HEK293 (cell line): ENCODE data around the gene RAC2.

Source experiments
- CTCF ChIA-PET: fragments of 350-600 bp; formaldehyde crosslinking; extraction: SDS; loops from one replicate; lab custom pipeline; 2021; ENCODE audit warnings: antibody characterized with exemption; lab: Yijun Ruan, JAX
- POLR2A ChIA-PET: fragments of 300-600 bp; formaldehyde crosslinking; extraction: SDS; loops from one replicate; lab custom pipeline; 2020; ENCODE audit warnings: antibody characterized with exemption, inconsistent platforms; lab: Yijun Ruan, JAX
- H3K27ac ChIP-seq: fragments of 200-500 bp; sonication (Bioruptor generic); 2 replicates; pipeline ENCODE4 v1.5.1; 2014; ENCODE audit warnings: low read depth, low read length, control low read depth, inconsistent platforms; ENCODE audit errors: extremely low read depth
- H3K36me3 ChIP-seq, 2 experiments: fragments of 200-500 bp in 1 of 2; sonication (Bioruptor generic) in 1 of 2; 1 replicate in 1 of 2; 2 replicates in 1 of 2; pipeline ENCODE4 v1.5.1; 2014 to 2017; ENCODE audit warnings: inconsistent platforms in 2 of 2, low read length in 2 of 2; ENCODE audit not compliant: control insufficient read depth in 2 of 2, insufficient read depth in 1 of 2
- H3K4me1 ChIP-seq: fragments of 200-500 bp; sonication (Bioruptor generic); 2 replicates; pipeline ENCODE4 v1.5.1; 2014; ENCODE audit warnings: mild to moderate bottlenecking, low read length, inconsistent platforms; ENCODE audit not compliant: control insufficient read depth, insufficient read depth
- H3K4me3 ChIP-seq: 2 replicates; pipeline ENCODE4 v1.5.1; 2011; ENCODE audit warnings: low read depth, mild to moderate bottlenecking, control low read depth, low read length, moderate library complexity
- H3K9me3 ChIP-seq: fragments of 200-500 bp; sonication (Bioruptor generic); 2 replicates; pipeline ENCODE4 v1.5.1; 2014; ENCODE audit warnings: low read depth, low read length, inconsistent platforms; ENCODE audit not compliant: control insufficient read depth, insufficient read depth
- BCL11B ChIP-seq: fragments of 450-650 bp; formaldehyde crosslinking; IDR thresholded peaks from 2 replicates; pipeline ENCODE4 v1.5.1; 2016; ENCODE audit warnings: low read depth, missing biosample characterization, missing genetic modification characterization
- EGR2 ChIP-seq: fragments of 450-650 bp; formaldehyde crosslinking; IDR thresholded peaks from 2 replicates; pipeline ENCODE4 v1.5.1; 2016; ENCODE audit warnings: low read depth, missing biosample characterization, missing genetic modification characterization
- KLF8 ChIP-seq: fragments of 450-650 bp; formaldehyde crosslinking; IDR thresholded peaks from 2 replicates; pipeline ENCODE4 v1.5.1; 2016; ENCODE audit warnings: missing biosample characterization, missing genetic modification characterization
- MZF1 ChIP-seq: fragments of 450-650 bp; formaldehyde crosslinking; IDR thresholded peaks from 2 replicates; pipeline ENCODE4 v1.5.1; 2017; ENCODE audit warnings: missing biosample characterization, missing genetic modification characterization, borderline replicate concordance
- OSR2 ChIP-seq: fragments of 450-650 bp; formaldehyde crosslinking; IDR thresholded peaks from 2 replicates; pipeline ENCODE4 v1.5.1; 2016; ENCODE audit warnings: missing biosample characterization, missing genetic modification characterization
- ZFP3 ChIP-seq: fragments of 450-650 bp; formaldehyde crosslinking; IDR thresholded peaks from 2 replicates; pipeline ENCODE4 v1.5.1; 2016; ENCODE audit warnings: low read depth, missing biosample characterization, missing genetic modification characterization
- ZIC2 ChIP-seq: fragments of 450-650 bp; formaldehyde crosslinking; IDR thresholded peaks from 2 replicates; pipeline ENCODE4 v1.5.1; 2016; ENCODE audit warnings: missing biosample characterization, missing genetic modification characterization
- ZNF138 ChIP-seq: fragments of 450-650 bp; formaldehyde crosslinking; IDR thresholded peaks from 2 replicates; pipeline ENCODE4 v1.5.1; 2016; ENCODE audit warnings: missing biosample characterization, missing genetic modification characterization, borderline replicate concordance
- ZNF169 ChIP-seq: fragments of 450-650 bp; formaldehyde crosslinking; IDR thresholded peaks from 2 replicates; pipeline ENCODE4 v1.5.1; 2016; ENCODE audit warnings: missing biosample characterization, missing genetic modification characterization
- ZNF2 ChIP-seq: fragments of 450-650 bp; formaldehyde crosslinking; IDR thresholded peaks from 2 replicates; pipeline ENCODE4 v1.5.1; 2016; ENCODE audit warnings: missing biosample characterization, missing genetic modification characterization
- ZNF223 ChIP-seq: fragments of 450-650 bp; formaldehyde crosslinking; IDR thresholded peaks from 2 replicates; pipeline ENCODE4 v1.5.1; 2016; ENCODE audit warnings: missing biosample characterization, missing genetic modification characterization
- ZNF394 ChIP-seq: fragments of 450-650 bp; formaldehyde crosslinking; IDR thresholded peaks from 2 replicates; pipeline ENCODE4 v1.5.1; 2016; ENCODE audit warnings: missing biosample characterization, missing genetic modification characterization, mild to moderate bottlenecking, moderate library complexity, borderline replicate concordance
- ZNF558 ChIP-seq: fragments of 450-650 bp; formaldehyde crosslinking; IDR thresholded peaks from 2 replicates; pipeline ENCODE4 v1.5.1; 2016; ENCODE audit warnings: missing biosample characterization, missing genetic modification characterization
- ZNF707 ChIP-seq: fragments of 450-650 bp; formaldehyde crosslinking; IDR thresholded peaks from 2 replicates; pipeline ENCODE4 v1.5.1; 2016; ENCODE audit warnings: missing biosample characterization, missing genetic modification characterization
- ZSCAN16 ChIP-seq: fragments of 450-650 bp; formaldehyde crosslinking; IDR thresholded peaks from 2 replicates; pipeline ENCODE4 v1.5.1; 2016; ENCODE audit warnings: missing biosample characterization, missing genetic modification characterization
- TF ChIP-seq, protein P1 (sequence below): fragments of 450-650 bp; formaldehyde crosslinking; optimal IDR thresholded peaks from 2 replicates; pipeline ENCODE3; 2016; ENCODE audit warnings: missing biosample characterization, mild to moderate bottlenecking, missing genetic modification characterization
- TF ChIP-seq, protein P2 (sequence below): fragments of 450-650 bp; formaldehyde crosslinking; IDR thresholded peaks from 2 replicates; pipeline ENCODE4 v1.5.1; 2016; ENCODE audit warnings: missing biosample characterization, missing genetic modification characterization
- TF ChIP-seq, protein P3 (sequence below): fragments of 450-650 bp; formaldehyde crosslinking; IDR thresholded peaks from 2 replicates; pipeline ENCODE4 v1.5.1; 2017; ENCODE audit warnings: missing biosample characterization, missing genetic modification characterization
- TF ChIP-seq, protein P4 (sequence below): fragments of 450-650 bp; formaldehyde crosslinking; IDR thresholded peaks from 2 replicates; pipeline ENCODE4 v1.5.1; 2016; ENCODE audit warnings: missing biosample characterization, missing genetic modification characterization

Gene RAC2

DNA sequence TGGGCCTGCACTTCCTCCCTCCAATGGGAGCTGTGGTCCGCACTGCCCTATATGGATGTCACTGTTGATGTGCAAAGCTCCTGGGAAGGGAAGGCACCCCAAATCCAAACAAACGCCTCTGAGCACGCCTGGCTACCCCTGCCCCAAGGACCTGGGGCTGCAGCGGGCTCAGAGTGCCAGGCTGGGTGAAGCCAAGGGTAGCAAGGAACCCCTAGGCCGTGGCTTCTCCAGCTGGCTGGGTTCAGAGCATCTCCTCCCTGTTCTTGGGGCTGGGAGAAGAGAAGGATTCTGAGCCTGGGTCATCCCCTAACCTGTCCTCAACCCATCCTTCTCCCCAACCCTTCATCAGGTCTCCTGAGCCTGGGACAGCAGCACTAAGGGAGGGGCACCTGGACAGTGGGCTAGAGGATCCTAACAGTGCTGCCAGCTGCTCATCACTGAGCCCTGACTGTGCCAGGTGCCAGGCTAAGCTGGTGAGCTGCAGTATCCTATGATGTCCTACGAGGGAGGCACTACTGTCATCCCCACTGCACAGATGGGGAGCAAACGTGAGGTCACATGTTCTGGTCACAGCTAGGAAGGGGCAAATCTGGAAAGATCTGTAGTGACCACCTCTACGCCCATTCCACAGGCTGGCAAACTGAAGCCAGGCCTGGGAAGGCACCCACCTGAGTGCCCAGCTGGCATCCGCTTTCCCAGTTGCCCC lies 34.8 kb downstream of the RAC2 start:
- Histone ChIP-seq H3K9me3 (no peaks in the 10 kb centered on the region), H3K4me1 (no peaks in the 10 kb centered on the region), H3K4me3 (no peak overlapping the region)
- ChIA-PET POLR2A (interaction anchor here (1.5 kb wide), 1 partner anchor 10 kb away, joined by 7 read pairs; no protein-coding TSS in a partner anchor), CTCF (interaction anchor here (0.5 to 3.9 kb wide), 4 partner anchors 9 to 271 kb away, joined by 3 to 24 read pairs (median 4); no protein-coding TSS in a partner anchor)
- TF ChIP-seq OSR2 (no peak), KLF8 (tag by site-specific recombination) (no peak)
- TF ChIP-seq, all 188 proteins: peak for 0
- H3K27ac ChIP-seq = no peak overlapping the region
- H3K36me3 ChIP-seq = no peaks in the 10 kb centered on the region

DNA sequence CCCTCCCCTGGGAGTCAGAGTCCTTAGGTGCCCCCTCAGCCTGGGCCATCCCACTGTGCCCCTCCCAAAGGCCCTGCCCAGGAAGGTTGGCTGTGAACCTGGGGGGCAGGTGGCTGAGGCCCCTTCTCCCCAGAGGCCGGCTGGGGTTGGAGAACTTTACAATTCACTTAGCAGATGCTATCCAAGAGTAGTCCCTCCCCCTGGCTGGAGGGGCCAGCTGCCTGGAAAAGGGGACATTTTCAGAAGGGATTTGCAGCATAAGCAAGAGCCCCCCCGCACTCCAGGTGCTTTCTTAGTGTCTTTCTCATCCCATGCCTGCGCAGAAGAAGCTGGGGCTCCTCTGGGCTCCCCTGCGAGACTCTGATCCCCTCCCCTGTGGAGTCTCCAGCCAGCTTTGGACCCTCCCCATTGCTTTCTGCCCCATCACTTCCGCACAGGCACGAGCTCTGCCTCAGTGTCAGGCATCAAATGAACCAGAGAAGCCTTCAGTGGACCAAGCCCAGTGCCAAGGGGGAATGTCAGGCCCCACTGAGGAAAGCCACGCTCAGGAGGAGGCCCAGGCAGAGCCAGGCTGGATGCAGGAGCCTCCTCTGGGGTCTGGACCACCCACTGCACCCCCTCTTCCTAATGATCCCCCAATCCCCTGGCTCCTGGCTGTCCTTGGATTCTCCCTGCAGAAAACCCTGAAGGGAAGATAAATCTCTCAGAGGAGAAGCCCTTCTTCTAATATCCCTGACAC lies 35.5 kb downstream of the RAC2 start:
- no peak overlapping the region for H3K4me3 ChIP-seq
- no peak for TF ChIP-seq BCL11B
- TF ChIP-seq ZFP3 (tag by site-specific recombination) = peak; percentile 45; the same call in 1 of the 2 replicates
- TF ChIP-seq, protein P1, sequence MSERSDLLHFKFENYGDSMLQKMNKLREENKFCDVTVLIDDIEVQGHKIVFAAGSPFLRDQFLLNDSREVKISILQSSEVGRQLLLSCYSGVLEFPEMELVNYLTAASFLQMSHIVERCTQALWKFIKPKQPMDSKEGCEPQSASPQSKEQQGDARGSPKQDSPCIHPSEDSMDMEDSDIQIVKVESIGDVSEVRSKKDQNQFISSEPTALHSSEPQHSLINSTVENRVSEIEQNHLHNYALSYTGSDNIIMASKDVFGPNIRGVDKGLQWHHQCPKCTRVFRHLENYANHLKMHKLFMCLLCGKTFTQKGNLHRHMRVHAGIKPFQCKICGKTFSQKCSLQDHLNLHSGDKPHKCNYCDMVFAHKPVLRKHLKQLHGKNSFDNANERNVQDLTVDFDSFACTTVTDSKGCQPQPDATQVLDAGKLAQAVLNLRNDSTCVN (tag by site-specific recombination) = no peak
- TF ChIP-seq ZSCAN16 (tag by site-specific recombination) = no peak
- no peaks in the 10 kb centered on the region for H3K9me3 ChIP-seq
- H3K36me3 ChIP-seq = no peaks in the 10 kb centered on the region
- no peak overlapping the region for H3K27ac ChIP-seq
- ChIA-PET CTCF (interaction anchor here (0.7 to 3.9 kb wide), 3 partner anchors 9 to 227 kb away, joined by 3 to 24 read pairs (median 3); no protein-coding TSS in a partner anchor), POLR2A (interaction anchor here (1.5 kb wide), 1 partner anchor 9 kb away, joined by 7 read pairs; no protein-coding TSS in a partner anchor)
- no peaks in the 10 kb centered on the region for H3K4me1 ChIP-seq

DNA sequence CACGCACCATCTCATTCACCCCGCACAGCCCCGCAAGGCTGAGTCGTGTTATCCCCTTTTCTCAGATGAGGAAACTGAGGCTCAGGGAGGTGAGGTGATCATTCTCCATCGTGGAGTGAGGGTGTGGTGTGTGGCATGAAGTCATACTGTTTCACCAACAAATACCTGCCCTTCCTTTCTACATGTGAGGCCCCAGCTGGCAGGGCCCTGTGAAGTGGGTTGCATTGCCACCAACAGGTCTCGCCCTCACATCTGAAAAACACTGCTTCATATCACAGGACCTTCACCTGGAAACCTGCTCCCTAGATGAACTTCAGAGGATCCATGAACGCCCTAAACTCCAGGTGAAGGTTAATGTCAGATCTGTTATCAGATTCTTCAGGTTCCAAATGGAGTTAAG lies 36.1 kb downstream of the RAC2 start:
- H3K27ac ChIP-seq = no peak overlapping the region
- ChIA-PET CTCF (interaction anchor here (1.0 to 3.9 kb wide), 2 partner anchors 8 to 9 kb away, joined by 4 to 24 read pairs; no protein-coding TSS in a partner anchor), POLR2A (interaction anchor here (1.5 kb wide), 1 partner anchor 9 kb away, joined by 7 read pairs; no protein-coding TSS in a partner anchor)
- no peaks in the 10 kb centered on the region for H3K36me3 ChIP-seq
- no peak overlapping the region for H3K4me3 ChIP-seq
- H3K4me1 ChIP-seq = no peaks in the 10 kb centered on the region
- H3K9me3 ChIP-seq = no peaks in the 10 kb centered on the region
- TF ChIP-seq ZNF169 (tag by site-specific recombination) (no peak), ZNF558 (tag by site-specific recombination) (no peak), MZF1 (tag by site-specific recombination) (no peak), ZNF707 (tag by site-specific recombination) (no peak), ZNF138 (tag by site-specific recombination) (no peak), ZNF2 (tag by site-specific recombination) (no peak), ZNF223 (tag by site-specific recombination) (no peak), EGR2 (tag by site-specific recombination) (no peak), ZIC2 (tag by site-specific recombination) (no peak), ZNF394 (no peak)
- TF ChIP-seq, protein P2, sequence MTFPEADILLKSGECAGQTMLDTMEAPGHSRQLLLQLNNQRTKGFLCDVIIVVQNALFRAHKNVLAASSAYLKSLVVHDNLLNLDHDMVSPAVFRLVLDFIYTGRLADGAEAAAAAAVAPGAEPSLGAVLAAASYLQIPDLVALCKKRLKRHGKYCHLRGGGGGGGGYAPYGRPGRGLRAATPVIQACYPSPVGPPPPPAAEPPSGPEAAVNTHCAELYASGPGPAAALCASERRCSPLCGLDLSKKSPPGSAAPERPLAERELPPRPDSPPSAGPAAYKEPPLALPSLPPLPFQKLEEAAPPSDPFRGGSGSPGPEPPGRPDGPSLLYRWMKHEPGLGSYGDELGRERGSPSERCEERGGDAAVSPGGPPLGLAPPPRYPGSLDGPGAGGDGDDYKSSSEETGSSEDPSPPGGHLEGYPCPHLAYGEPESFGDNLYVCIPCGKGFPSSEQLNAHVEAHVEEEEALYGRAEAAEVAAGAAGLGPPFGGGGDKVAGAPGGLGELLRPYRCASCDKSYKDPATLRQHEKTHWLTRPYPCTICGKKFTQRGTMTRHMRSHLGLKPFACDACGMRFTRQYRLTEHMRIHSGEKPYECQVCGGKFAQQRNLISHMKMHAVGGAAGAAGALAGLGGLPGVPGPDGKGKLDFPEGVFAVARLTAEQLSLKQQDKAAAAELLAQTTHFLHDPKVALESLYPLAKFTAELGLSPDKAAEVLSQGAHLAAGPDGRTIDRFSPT (tag by site-specific recombination) = no peak
- TF ChIP-seq, protein P3, sequence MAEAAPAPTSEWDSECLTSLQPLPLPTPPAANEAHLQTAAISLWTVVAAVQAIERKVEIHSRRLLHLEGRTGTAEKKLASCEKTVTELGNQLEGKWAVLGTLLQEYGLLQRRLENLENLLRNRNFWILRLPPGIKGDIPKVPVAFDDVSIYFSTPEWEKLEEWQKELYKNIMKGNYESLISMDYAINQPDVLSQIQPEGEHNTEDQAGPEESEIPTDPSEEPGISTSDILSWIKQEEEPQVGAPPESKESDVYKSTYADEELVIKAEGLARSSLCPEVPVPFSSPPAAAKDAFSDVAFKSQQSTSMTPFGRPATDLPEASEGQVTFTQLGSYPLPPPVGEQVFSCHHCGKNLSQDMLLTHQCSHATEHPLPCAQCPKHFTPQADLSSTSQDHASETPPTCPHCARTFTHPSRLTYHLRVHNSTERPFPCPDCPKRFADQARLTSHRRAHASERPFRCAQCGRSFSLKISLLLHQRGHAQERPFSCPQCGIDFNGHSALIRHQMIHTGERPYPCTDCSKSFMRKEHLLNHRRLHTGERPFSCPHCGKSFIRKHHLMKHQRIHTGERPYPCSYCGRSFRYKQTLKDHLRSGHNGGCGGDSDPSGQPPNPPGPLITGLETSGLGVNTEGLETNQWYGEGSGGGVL (tag by site-specific recombination) = no peak
- TF ChIP-seq, protein P4, sequence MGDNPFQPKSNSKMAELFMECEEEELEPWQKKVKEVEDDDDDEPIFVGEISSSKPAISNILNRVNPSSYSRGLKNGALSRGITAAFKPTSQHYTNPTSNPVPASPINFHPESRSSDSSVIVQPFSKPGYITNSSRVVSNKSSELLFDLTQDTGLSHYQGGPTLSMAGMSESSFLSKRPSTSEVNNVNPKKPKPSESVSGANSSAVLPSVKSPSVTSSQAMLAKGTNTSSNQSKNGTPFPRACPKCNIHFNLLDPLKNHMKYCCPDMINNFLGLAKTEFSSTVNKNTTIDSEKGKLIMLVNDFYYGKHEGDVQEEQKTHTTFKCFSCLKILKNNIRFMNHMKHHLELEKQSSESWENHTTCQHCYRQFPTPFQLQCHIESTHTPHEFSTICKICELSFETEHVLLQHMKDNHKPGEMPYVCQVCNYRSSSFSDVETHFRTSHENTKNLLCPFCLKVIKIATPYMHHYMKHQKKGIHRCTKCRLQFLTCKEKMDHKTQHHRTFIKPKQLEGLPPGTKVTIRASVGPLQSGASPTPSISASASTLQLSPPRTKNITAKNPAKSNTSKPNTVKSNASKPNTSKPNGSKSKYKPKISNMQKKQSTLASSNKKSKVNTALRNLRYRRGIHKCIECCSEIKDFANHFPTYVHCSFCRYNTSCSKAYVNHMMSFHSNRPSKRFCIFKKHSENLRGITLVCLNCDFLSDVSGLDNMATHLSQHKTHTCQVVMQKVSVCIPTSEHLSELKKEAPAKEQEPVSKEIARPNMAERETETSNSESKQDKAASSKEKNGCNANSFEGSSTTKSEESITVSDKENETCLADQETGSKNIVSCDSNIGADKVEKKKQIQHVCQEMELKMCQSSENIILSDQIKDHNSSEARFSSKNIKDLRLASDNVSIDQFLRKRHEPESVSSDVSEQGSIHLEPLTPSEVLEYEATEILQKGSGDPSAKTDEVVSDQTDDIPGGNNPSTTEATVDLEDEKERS (tag by site-specific recombination) = no peak
